K562 (cell line): Measurements from ENCODE around the gene RECK. TPM values are rescaled to one million over a fixed set of nuclear protein-coding genes. Genes with fewer than 3 reads are reported as not detected.

Source experiments
- ATAC-seq: fragments of 200-7000 bp; cut with Tn5 transposase; 3 replicates; pipeline ENCODE4 v1.9.1; 2020; ENCODE audit warnings: moderate library complexity
- BruUV-seq: library from RNA; stranded (reverse); fragments of 400-500 nt; replicated peaks from 2 replicates; lab custom pipeline; 2021; lab: Mats Ljungman, UMichigan
- CTCF ChIA-PET: fragments of 300-600 bp; formaldehyde crosslinking; extraction: SDS; loops from one replicate; lab custom pipeline; 2021; ENCODE audit warnings: low intra/inter-chr PET ratio; lab: Yijun Ruan, JAX
- POLR2A ChIA-PET: fragments of 300-600, 350-650 bp; sonication (Branson Sonifier 250); formaldehyde crosslinking; extraction: SDS; loops from one replicate; lab custom pipeline; 2021; ENCODE audit warnings: antibody characterized with exemption, inconsistent platforms; lab: Yijun Ruan, JAX
- DNase-seq, 4 experiments: peaks; one replicate each; pipeline versions ENCODE4 v3.0.0 to v3.0.0-alpha.2; 2011 to 2018; ENCODE audit warnings: low spot score in 3 of 4, mixed read lengths in 3 of 4; ENCODE audit errors: extremely low read depth in 1 of 4
- FAIRE-seq: peaks from 2 replicates; lab custom pipeline; 2011; peaks lifted over from hg19 to GRCh38; lab: Jason Lieb, UNC
- H2AFZ ChIP-seq: 2 replicates; pipeline ENCODE4 v1.6.0; 2011; ENCODE audit warnings: low read depth, low read length, control low read depth, inconsistent platforms
- H3K27ac ChIP-seq: fragments of 200-600 bp; 3 replicates; pipeline ENCODE4 v1.8.0; 2011; ENCODE audit warnings: low read depth, mild to moderate bottlenecking, control low read depth, inconsistent platforms, low read length, moderate library complexity, mixed read lengths; ENCODE audit errors: extremely low read depth
- H3K27me3 ChIP-seq, 2 experiments: fragments of 300-600 bp in 1 of 2; 2 replicates in 1 of 2; 3 replicates in 1 of 2; pipeline versions ENCODE4 v1.6.0 to v1.8.0; 2011; ENCODE audit warnings: inconsistent platforms in 2 of 2, low read length in 2 of 2, mild to moderate bottlenecking in 1 of 2, mixed read lengths in 1 of 2, moderate library complexity in 1 of 2; ENCODE audit not compliant: control insufficient read depth in 2 of 2, insufficient read depth in 2 of 2
- H3K36me3 ChIP-seq: fragments of 300-600 bp; 3 replicates; pipeline ENCODE4 v1.8.0; 2011; ENCODE audit warnings: mild to moderate bottlenecking, low read length, inconsistent platforms; ENCODE audit not compliant: control insufficient read depth, insufficient read depth
- H3K4me1 ChIP-seq, 2 experiments: fragments of 200-600 bp in 1 of 2; replicated peaks in 1 of 2; 2 replicates in 1 of 2; 3 replicates in 1 of 2; pipeline versions ENCODE4 v1.5.1 to v1.8.0; 2011; ENCODE audit warnings: inconsistent platforms in 2 of 2, low read length in 2 of 2, mild to moderate bottlenecking in 1 of 2, mixed read lengths in 1 of 2, moderate library complexity in 1 of 2; ENCODE audit not compliant: control insufficient read depth in 2 of 2, insufficient read depth in 2 of 2
- H3K4me2 ChIP-seq: 2 replicates; pipeline ENCODE4 v1.6.1; 2011; ENCODE audit warnings: low read length, control low read depth, inconsistent platforms, mixed read lengths; ENCODE audit not compliant: insufficient read depth
- H3K4me3 ChIP-seq: fragments of 200-600 bp; sonication (generic), shearing (Covaris generic); 2 replicates; pipeline ENCODE4 v1.5.1; 2016; ENCODE audit warnings: control low read depth, inconsistent platforms
- H3K79me2 ChIP-seq: fragments of 200-600 bp; 3 replicates; pipeline ENCODE4 v1.8.0; 2011; ENCODE audit warnings: low read length, inconsistent platforms; ENCODE audit not compliant: control insufficient read depth, insufficient read depth
- H3K9ac ChIP-seq, 2 experiments: 2 replicates each; pipeline versions ENCODE4 v1.6.0 to v1.6.1; 2011; ENCODE audit warnings: low read depth in 2 of 2, low read length in 2 of 2, control low read depth in 1 of 2, inconsistent platforms in 1 of 2, mild to moderate bottlenecking in 1 of 2, mixed read lengths in 1 of 2; ENCODE audit not compliant: insufficient read depth in 1 of 2
- H3K9me1 ChIP-seq: one replicate; pipeline ENCODE4 v1.6.0; 2011; ENCODE audit warnings: inconsistent platforms, mild to moderate bottlenecking, low read length, moderate library complexity; ENCODE audit not compliant: control insufficient read depth, insufficient read depth
- H3K9me3 ChIP-seq: replicated peaks from 2 replicates; pipeline ENCODE4 v1.5.1; 2011; ENCODE audit warnings: low read depth, low read length, inconsistent platforms; ENCODE audit not compliant: control insufficient read depth, insufficient read depth
- H4K20me1 ChIP-seq: replicated peaks from 2 replicates; pipeline ENCODE4 v1.6.1; 2011; ENCODE audit warnings: low read length, inconsistent platforms, mixed read lengths; ENCODE audit not compliant: control insufficient read depth, insufficient read depth
- BHLHE40 ChIP-seq: IDR thresholded peaks from 2 replicates; pipeline ENCODE4 v1.6.1; 2011; ENCODE audit warnings: low read length, improper control_type of control experiment
- DDX20 ChIP-seq: fragments of 450-650 bp; IDR thresholded peaks from 2 replicates; pipeline ENCODE4 v1.6.1; 2016; ENCODE audit warnings: missing genetic modification characterization, low read depth, mild to moderate bottlenecking, missing compliant biosample characterization, moderate library complexity
- FOXA1 ChIP-seq: fragments of 450-650 bp; IDR thresholded peaks from 2 replicates; pipeline ENCODE4 v1.6.1; 2016; ENCODE audit warnings: mild to moderate bottlenecking, borderline replicate concordance
- GTF2F1 ChIP-seq: IDR thresholded peaks from 2 replicates; pipeline ENCODE4 v1.6.1; 2011; ENCODE audit warnings: low read depth, low read length, improper control_type of control experiment
- PHB ChIP-seq: fragments of 250-450 bp; sonication (Bioruptor Pico); IDR thresholded peaks from 2 replicates; pipeline ENCODE4 v1.5.0; 2021
- PTBP1 ChIP-seq: fragments of 200-400 bp; formaldehyde crosslinking; IDR thresholded peaks from 2 replicates; pipeline ENCODE4 v1.6.1; 2017; ENCODE audit warnings: low read depth, low read length
- SRSF7 ChIP-seq: fragments of 200-400 bp; formaldehyde crosslinking; optimal IDR thresholded peaks from 2 replicates; pipeline ENCODE3; 2017; ENCODE audit warnings: mild to moderate bottlenecking, low read depth, low read length
- TCF7L2 ChIP-seq: fragments of 150-350 bp; IDR thresholded peaks from 2 replicates; pipeline ENCODE4 v1.6.1; 2016; ENCODE audit warnings: low read depth, mild to moderate bottlenecking, low read length, moderate library complexity
- ZBTB33 ChIP-seq: sonication (generic); formaldehyde crosslinking; IDR thresholded peaks from 2 replicates; pipeline ENCODE4 v1.8.1; 2023; ENCODE audit warnings: mild to moderate bottlenecking, missing genetic modification reagents
- ZC3H4 ChIP-seq: sonication (generic); formaldehyde crosslinking; IDR thresholded peaks from 2 replicates; pipeline ENCODE4 v1.9.0; 2021; ENCODE audit warnings: missing genetic modification reagents, borderline replicate concordance
- WGBS: fragments of 100-300 bp; shearing (Covaris generic); methylation state at CpG from one replicate; pipeline ENCODE4 v1.1.6; 2016; ENCODE audit warnings: low coverage, mixed read lengths; ENCODE audit not compliant: insufficient coverage; ENCODE audit errors: missing lambda C conversion rate; 5-methylcytosine and 5-hydroxymethylcytosine counted together
- in situ Hi-C: fragments of 300-500 bp; cut with MboI; formaldehyde crosslinking; loops from 4 replicates; pipeline ENCODE4 v1.15.0; 2018; ENCODE audit warnings: inconsistent platforms, mixed read lengths
- intact Hi-C: fragments of 100-400 bp; cut with micrococcal nuclease; formaldehyde crosslinking; loops from 2 replicates; pipeline ENCODE4 v1.14.2; 2022
- polyA plus RNA-seq, 8 experiments: library from polyadenylated mRNA; depleted of rRNA in 4 of 8; stranded (reverse) in 5 of 8; unstranded in 3 of 8; fragments of >200 nt; fragmentation: Nextera tagmentation in 2 of 8; fragmentation: Illumina TruSeq in 1 of 8; extraction: Ambion mirVana in 2 of 8; extraction: Trizol in 1 of 8; gene quantifications; 2 replicates each; pipeline versions ENCODE4 v1.2.1 to v1.2.3, GENCODE V29; 2011 to 2014; ENCODE audit warnings: inconsistent platforms in 1 of 8, missing spikeins in 1 of 8
- total RNA-seq, 7 experiments: library from RNA; depleted of rRNA in 6 of 7; stranded (reverse); fragments of >200 nt in 6 of 7; fragmentation: Illumina TruSeq in 2 of 7; extraction: Trizol in 2 of 7; gene quantifications; 2 replicates each; pipeline versions ENCODE4 v1.2.1 to v1.2.3, GENCODE V29; 2011 to 2021; ENCODE audit warnings: low replicate concordance in 1 of 7

The RECK gene
- total and polyA plus RNA-seq, 9 of the 15 experiments (the other 6 are each of a cell fraction or from before 2014, with no cell fraction given) = 0.04 to 0.36 (median 0.16) TPM

GRCh38 chr9:36040271-36040925 lies 3.7 kb downstream of the RECK start (continued):
- no peak for TF ChIP-seq ZBTB33 (CRISPR knock-in tag)
- TF ChIP-seq BHLHE40 = no peak
- no peak for TF ChIP-seq FOXA1
- TF ChIP-seq GTF2F1 = no peak
- no peak for TF ChIP-seq ZC3H4 (CRISPR knock-in tag)
- TF ChIP-seq PHB (CRISPR knock-in tag) = no peak
- TF ChIP-seq PTBP1 = no peak
- TF ChIP-seq, all 486 proteins: peak for 0

GRCh38 chr9:36041506-36041905 lies 4.8 kb downstream of the RECK start:
- H3K4me1 ChIP-seq = peaks cover 2 to 11% of the 10 kb centered on the region in 2 experiments; a peak in 3 of 5 replicates
- intact Hi-C loops = no loop called here

More at GRCh38 chr9:36041506-36041905, 4.8 kb downstream of the RECK start:
- POLR2A ChIA-PET = interaction anchor here (0.7 kb wide), 1 partner anchor 433 kb away, joined by 3 read pairs; no protein-coding TSS in a partner anchor
- TF ChIP-seq TCF7L2 = no peak
- TF ChIP-seq DDX20 = no peak
- TF ChIP-seq SRSF7 = no peak
- ATAC-seq (no peak), FAIRE-seq (no peak), DNase-seq (no peak)
- CTCF ChIA-PET = no interaction called here
- no peak overlapping the region for H3K9ac ChIP-seq
- BruUV-seq = no TSS peak
- H3K4me3 ChIP-seq = no peak overlapping the region
- H3K36me3 ChIP-seq = no peaks in the 10 kb centered on the region
- no peaks in the 10 kb centered on the region for H3K79me2 ChIP-seq
- peaks cover 0 to 12% of the 10 kb centered on the region in 2 experiments; a peak in 3 of 5 replicates for H3K27me3 ChIP-seq
- in situ Hi-C loops = no loop called here
- no peak overlapping the region for H2AFZ ChIP-seq
- no peaks in the 10 kb centered on the region for H3K9me1 ChIP-seq
- no peak overlapping the region for H3K4me2 ChIP-seq
- H3K9me3 ChIP-seq = no peaks in the 10 kb centered on the region
- H4K20me1 ChIP-seq = no peaks in the 10 kb centered on the region
- WGBS = 0% methylated on average over 1 of the region's 1 CpG
- H3K27ac ChIP-seq = no peak overlapping the region
